Erythroblast (primary cell): Measurements from ENCODE around the gene HNRNPAB.

Experiments used
- GATA1 ChIP-seq: IDR thresholded peaks from 2 replicates; pipeline ENCODE4 v1.6.1; 2011; ENCODE audit warnings: low read depth, mild to moderate bottlenecking, control low read depth, low read length, moderate library complexity
- POLR2A ChIP-seq: IDR thresholded peaks from 2 replicates; pipeline ENCODE4 v1.6.1; 2011; ENCODE audit warnings: mild to moderate bottlenecking, low read length

DNA sequence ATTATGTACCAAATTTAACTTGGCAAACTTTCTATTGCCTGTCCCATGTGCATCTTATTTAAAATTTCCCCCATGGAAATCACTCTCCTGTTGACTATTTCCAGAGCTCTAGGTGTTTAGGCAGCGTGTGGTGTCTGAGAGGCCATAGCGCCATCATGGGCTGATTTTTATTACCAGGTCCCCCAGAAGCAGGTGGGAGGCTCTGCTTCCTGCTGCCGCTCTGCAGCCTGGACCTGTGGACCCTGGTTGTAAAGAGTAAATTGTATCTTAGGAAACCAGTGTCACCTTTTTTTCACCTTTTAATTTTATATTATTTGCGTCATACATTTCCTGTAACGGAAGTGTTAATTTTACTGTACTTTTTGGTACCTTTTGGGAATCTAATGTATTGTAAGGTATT, 6.4 kb downstream of the HNRNPAB start:
- TF ChIP-seq POLR2A, result no peak
- no peak for TF ChIP-seq GATA1
